GM18517 (cell line): ENCODE results near the gene KCNIP4.

Experiments
- ATAC-seq: cut with Tn5 transposase; IDR thresholded peaks from one replicate; pipeline ENCODE4 v1.9.1; 2021; ENCODE audit warnings: mild to moderate bottlenecking, moderate library complexity; ENCODE audit not compliant: unreplicated experiment

Gene KCNIP4

GRCh38 chr4:21002976-21003375, 945.6 kb downstream of the KCNIP4 start:
- no peak for ATAC-seq

- no peak for ATAC-seq
Measured at GRCh38 chr4:21002286-21002685, 946.3 kb downstream of the KCNIP4 start.

GRCh38 chr4:21001490-21001889, 947.1 kb downstream of the KCNIP4 start:
- no peak for ATAC-seq

GRCh38 chr4:20997886-20998285, 950.7 kb downstream of the KCNIP4 start:
- no peak for ATAC-seq

- ATAC-seq = no peak
Measured at GRCh38 chr4:20995610-20996009, 953.0 kb downstream of the KCNIP4 start.

- no peak for ATAC-seq
Measured at GRCh38 chr4:20995015-20995414, 953.6 kb downstream of the KCNIP4 start.

- no peak for ATAC-seq
Measured at GRCh38 chr4:20992002-20992401, 956.6 kb downstream of the KCNIP4 start.

- ATAC-seq = no peak
Measured at GRCh38 chr4:20987191-20987590, 961.4 kb downstream of the KCNIP4 start.

GRCh38 chr4:20984576-20984836, 964.1 kb downstream of the KCNIP4 start:
- no peak for ATAC-seq

GRCh38 chr4:20983763-20984575, 964.6 kb downstream of the KCNIP4 start:
- no peak for ATAC-seq

- no peak for ATAC-seq
Measured at GRCh38 chr4:20982544-20982943, 966.0 kb downstream of the KCNIP4 start.

GRCh38 chr4:20960291-20960690, 988.3 kb downstream of the KCNIP4 start:
- ATAC-seq = no peak

- ATAC-seq = no peak
Measured at GRCh38 chr4:20954541-20954940, 994.0 kb downstream of the KCNIP4 start.

GRCh38 chr4:20944961-20945360, 1003.6 kb downstream of the KCNIP4 start:
- ATAC-seq = no peak

GRCh38 chr4:20944451-20944850, 1004.1 kb downstream of the KCNIP4 start:
- no peak for ATAC-seq

- no peak for ATAC-seq
Measured at GRCh38 chr4:20938204-20938603, 1010.4 kb downstream of the KCNIP4 start.

GRCh38 chr4:20926529-20926928, 1022.0 kb downstream of the KCNIP4 start:
- ATAC-seq = no peak

- no peak for ATAC-seq
Measured at GRCh38 chr4:20925176-20925575, 1023.4 kb downstream of the KCNIP4 start.

GRCh38 chr4:20922962-20923361, 1025.6 kb downstream of the KCNIP4 start:
- ATAC-seq = no peak

GRCh38 chr4:20916106-20916505, 1032.5 kb downstream of the KCNIP4 start:
- ATAC-seq = no peak

- ATAC-seq = no peak
Measured at GRCh38 chr4:20904966-20905365, 1043.6 kb downstream of the KCNIP4 start.

- ATAC-seq = no peak
Measured at GRCh38 chr4:20901851-20902250, 1046.7 kb downstream of the KCNIP4 start.

- no peak for ATAC-seq
Measured at GRCh38 chr4:20899591-20899990, 1049.0 kb downstream of the KCNIP4 start.
